NCI-H2029 treated with DMSO at 0.1 percent for 48 hours (cell line): ENCODE measurements around the gene RPS8.
"Not testable (repeated sequence)": the region's sequence is repeated elsewhere in the genome, so short reads cannot be mapped to it uniquely, and the experiment has no call there.

ENCODE experiments used
- DNase-seq: peaks from one replicate; lab custom pipeline; 2025; lab: John Stamatoyannopoulos, UW

The RPS8 gene

GRCh38 chr1:44780583-44781121 is 5.3 kb downstream of the RPS8 start:
- DNase-seq, result no peak

DNA sequence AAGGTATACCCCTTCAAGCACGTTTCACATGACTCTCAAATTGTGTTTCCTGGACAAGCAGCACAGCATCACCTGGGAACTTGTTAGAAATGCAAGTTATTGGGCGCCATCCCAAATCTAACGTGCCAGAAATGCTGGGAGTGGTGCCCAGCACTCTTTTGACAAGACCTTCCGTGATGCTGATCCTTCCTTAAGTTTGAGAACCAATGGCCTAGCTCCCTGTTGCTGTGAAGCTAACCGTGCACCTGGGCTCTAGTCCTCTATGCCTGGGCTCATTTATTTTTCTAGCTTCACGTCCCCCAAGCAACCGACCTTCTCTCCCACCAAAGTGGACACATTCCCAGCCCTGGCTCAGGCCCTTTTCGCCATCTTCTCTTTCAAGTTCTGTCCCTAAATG is 8.4 kb downstream of the RPS8 start:
- DNase-seq, result no peak

GRCh38 chr1:44784094-44785028 is 9.0 kb downstream of the RPS8 start:
- DNase-seq, result no peak

DNA sequence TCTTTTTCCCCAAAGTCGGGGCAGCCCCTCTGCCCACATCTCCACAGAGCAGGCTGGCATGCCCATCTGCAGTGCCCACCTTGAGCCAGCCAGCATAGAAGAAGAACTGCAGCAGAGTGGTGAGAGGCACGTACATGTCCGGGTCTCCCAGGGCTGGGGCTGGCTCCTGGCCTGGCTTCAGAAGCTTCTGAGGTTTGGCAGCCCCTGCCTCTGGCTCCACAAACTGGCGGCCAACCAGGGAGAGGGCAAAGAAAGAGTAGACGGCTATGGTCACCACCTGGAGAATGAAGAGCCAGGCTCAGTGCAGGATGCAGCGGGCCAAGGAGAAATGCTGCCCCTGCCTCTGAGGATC is 9.7 kb downstream of the RPS8 start:
- DNase-seq, result no peak

- DNase-seq, result no peak
Measured at GRCh38 chr1:44785501-44786137, 10.3 kb downstream of the RPS8 start.

- DNase-seq, result peak; percentile 26
Measured at GRCh38 chr1:44786138-44786840, 10.9 kb downstream of the RPS8 start.

- no peak for DNase-seq
Measured at GRCh38 chr1:44786841-44787426, 11.6 kb downstream of the RPS8 start.

- no peak for DNase-seq
Measured at GRCh38 chr1:44787506-44787905, 12.2 kb downstream of the RPS8 start.

DNA sequence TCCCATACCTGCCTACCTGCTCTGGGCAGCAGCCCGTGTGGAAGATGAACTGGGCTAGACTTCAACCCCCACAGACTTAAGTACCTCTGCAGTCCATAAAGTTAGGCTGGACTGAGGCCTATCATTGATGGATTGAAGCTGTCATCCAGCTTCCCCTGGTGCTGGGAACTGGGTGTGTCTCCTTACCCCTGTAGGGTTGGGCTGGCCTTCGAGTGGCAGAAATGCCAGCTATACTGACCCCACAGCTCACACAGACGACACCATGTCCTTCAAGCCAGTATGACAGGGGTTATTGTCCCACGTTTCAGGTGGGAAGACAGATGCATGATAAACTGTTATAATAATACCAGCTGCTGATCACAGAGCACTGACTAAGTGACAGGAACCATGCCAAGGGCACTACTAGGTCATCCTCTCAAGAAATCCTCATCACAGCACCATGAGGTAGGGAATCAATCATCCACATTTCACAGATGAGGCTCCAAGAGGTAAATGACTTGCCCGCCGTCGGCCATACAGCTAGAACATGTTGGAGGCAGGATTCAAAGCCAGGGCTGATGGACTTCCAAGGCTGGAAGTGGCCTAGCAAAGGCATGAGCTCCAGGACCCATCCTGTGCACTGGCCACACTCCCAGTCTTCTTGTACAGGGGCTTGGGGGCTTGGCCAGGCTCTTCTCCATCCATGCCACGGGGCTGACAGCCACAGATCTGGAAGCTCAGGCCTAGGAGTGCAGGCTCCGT is 12.9 kb downstream of the RPS8 start, which contains the start of gene BEST4:
Gene BEST4, minus strand, starts transcription at position 51 of the 741 bp plus-strand sequence. CDS start 465 bp downstream, outside the sequence.
- DNase-seq, result no peak

- DNase-seq, result no peak
Measured at GRCh38 chr1:44790968-44791801, 15.8 kb downstream of the RPS8 start.

- DNase-seq, result no peak
Measured at GRCh38 chr1:44792736-44793502, 17.6 kb downstream of the RPS8 start.

DNA sequence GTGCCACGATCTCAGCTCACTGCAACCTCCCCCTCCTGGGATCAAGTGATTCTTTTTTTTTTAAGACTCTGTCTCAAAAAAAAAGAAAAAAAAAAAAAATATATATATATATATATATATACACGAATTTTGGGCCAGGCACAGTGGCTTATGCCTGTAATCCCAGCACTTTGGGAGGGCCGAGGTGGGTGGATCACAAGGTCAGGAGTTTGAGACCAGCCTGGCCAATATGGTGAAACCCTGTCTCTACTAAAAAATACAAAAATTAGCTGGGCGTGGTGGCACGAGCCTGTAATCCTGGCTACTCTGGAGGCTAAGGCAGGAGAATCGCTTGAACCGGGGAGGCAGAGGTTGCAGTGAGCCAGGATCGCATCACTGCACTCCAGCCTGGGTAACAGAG is 22.5 kb downstream of the RPS8 start:
- DNase-seq, result not testable (repeated sequence)

DNA sequence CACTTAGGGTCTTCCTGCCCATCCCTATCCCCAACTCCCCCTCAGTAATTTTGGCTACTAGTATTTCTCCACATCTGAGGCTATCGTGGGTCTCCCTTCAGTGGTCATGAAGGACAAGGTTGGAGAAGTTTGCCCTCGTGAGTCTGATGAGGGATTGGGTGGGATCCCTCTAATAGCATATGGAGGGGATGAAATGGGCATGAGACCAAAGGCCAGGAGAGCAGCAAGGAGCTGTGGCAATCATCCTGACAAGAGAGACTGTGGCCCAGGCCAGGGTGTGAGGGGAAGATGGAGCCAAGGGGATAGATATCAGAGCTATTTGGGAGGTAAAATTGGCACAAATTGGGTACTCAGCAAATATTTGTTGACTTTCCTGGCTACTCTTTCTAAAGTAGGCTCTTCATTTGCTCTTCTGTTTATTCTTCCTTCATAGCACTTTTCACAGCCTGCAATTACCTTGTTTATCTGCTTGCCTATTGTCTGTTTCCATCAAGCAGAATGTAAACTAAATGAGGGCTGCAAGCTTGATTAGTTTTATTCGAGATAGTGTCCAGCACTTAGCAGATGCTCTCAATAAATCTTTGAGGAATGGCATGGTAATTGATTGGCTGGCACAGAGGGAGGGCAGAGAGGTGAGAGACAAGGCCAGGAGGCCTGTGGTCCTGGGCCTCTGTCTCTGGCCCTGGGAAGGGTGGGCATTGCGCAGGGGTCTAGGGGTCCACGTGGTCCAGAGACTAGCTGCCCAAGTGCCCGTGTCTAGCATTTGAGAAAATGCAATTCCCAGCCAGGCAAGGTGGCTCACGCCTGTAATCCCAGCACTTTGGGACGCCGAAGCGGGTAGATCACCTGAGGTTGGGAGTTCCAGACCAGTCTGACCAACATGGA is 23.4 kb downstream of the RPS8 start:
- peak; percentile 96 for DNase-seq

GRCh38 chr1:44799770-44800584 is 24.6 kb downstream of the RPS8 start, which contains the start of gene PLK3:
Gene PLK3, plus strand, starts transcription at chr1:44800377. Its CDS starts 87 bp downstream, at chr1:44800464.
- DNase-seq, result peak; percentile 99

DNA sequence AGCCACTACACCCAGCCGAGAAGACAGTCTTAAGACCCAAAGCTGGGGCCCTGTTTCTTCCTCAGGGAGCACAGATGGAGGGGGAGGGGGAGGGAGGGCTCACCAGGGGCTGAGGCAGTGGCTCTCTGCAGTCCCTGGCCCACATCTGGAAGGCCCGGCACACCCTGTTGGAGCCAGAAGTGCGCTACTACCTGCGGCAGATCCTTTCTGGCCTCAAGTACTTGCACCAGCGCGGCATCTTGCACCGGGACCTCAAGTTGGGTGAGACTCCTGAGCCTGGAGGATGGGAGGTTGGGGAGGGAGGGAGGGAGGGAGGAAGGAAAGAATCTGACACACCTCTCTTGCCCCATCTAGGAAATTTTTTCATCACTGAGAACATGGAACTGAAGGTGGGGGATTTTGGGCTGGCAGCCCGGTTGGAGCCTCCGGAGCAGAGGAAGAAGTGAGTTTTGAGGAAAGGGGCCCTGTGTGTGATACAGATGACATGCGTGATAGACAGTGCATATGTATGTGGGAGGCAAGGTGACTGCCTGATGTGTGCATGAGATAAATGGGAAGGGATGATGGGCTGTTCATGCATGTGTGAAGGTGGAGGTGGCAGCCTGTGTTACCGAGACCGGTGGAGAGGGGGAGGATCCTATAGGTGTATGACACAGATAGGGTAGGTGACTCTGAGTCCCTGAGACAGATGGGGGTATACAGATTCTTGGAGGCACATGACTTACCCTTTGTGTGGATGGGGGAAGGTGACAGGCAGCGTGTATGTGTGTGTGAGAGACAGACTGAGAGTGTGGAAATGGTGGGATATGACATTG is 26.4 kb downstream of the RPS8 start:
- no peak for DNase-seq

DNA sequence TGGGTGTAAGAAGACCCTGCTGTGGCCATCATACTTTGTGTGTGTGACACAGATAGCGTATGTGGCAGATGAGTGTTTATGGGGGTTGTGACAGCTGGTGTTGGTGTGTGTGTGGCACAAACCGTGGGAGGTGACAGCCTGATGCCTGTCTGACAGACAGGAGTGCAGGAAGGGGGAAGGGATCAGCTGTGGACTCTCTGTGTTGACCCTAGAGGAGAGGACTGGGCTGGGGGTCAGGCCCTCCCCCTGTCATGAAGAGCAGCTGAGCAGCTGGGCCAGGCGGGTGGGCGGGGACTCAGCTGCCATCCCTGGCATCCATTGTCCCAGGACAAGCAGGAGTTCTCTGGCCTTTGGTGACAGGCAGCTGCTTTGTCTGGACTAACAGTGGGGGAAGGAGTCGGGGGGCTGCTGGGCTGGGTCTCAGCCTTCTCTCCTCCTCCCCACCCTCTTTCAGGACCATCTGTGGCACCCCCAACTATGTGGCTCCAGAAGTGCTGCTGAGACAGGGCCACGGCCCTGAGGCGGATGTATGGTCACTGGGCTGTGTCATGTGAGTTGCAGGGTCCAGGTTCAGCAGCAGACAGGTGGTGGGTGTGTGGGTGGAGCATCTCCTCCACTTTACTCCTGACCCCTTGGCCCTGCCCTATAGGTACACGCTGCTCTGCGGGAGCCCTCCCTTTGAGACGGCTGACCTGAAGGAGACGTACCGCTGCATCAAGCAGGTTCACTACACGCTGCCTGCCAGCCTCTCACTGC is 27.1 kb downstream of the RPS8 start:
- DNase-seq, result no peak
